ENCODE data around the gene ZNF383.

Gene ZNF383

GRCh38 chr19:37218592-37218935 is 550 bp downstream of the ZNF383 start:
- Histone ChIP-seq H2BK120ac (ENCODE audit: low read depth, low read length) (no peak overlapping the region), H2BK12ac (ENCODE audit: low read length in 2 of 2) (no peak overlapping the region), H3K23ac (ENCODE audit: low read length in 2 of 2) (no peak overlapping the region), H3K4me2 (ENCODE audit: low read length, poor library complexity, severe bottlenecking) (peak overlapping the region; percentile 60), H2AFZ (ENCODE audit: low read depth, low read length) (peak overlapping the region; percentile 72), H3K4me3 (ENCODE audit: insufficient read depth in 1 of 2, low read depth in 1 of 2, low read length in 2 of 2) (peak overlapping the region; percentile 83 to 97), H3K4me1 (ENCODE audit: control insufficient read depth, insufficient read depth, low read depth, low read length) (peaks cover 4% of the 10 kb centered on the region), H2BK15ac (ENCODE audit: low read depth, poor library complexity, severe bottlenecking) (no peak overlapping the region), H2AK5ac (ENCODE audit: low read length, severe bottlenecking) (peak overlapping the region; percentile 29), H3K79me1 (replicated peaks; ENCODE audit: low read length, poor library complexity, severe bottlenecking) (peaks cover 14% of the 10 kb centered on the region), H2BK5ac (ENCODE audit: low read depth, low read length, poor library complexity, severe bottlenecking) (no peak overlapping the region), H3K36me3 (ENCODE audit: control insufficient read depth in 1 of 2, insufficient read depth in 2 of 2, low read depth in 1 of 2, low read length in 2 of 2) (peaks cover 19 to 34% of the 10 kb centered on the region in 2 experiments), H4K91ac (ENCODE audit: low read length) (no peak overlapping the region), H4K8ac (ENCODE audit: low read length) (peak overlapping the region; percentile 52), H3K9ac (ENCODE audit: low read length) (peak overlapping the region; percentile 95), H3K4ac (ENCODE audit: low read depth in 1 of 2, low read length in 2 of 2) (peak overlapping the region in 1 of 2 experiments; percentile 84), H3K18ac (ENCODE audit: low read depth in 1 of 2, low read length in 2 of 2) (peak overlapping the region; percentile 86 to 93), H3K27ac (ENCODE audit: low read length, poor library complexity, severe bottlenecking) (no peak overlapping the region), H3K27me3 (ENCODE audit: control insufficient read depth in 1 of 2, insufficient read depth in 1 of 2, low read length in 2 of 2) (no peaks in the 10 kb centered on the region), H3K14ac (ENCODE audit: low read length in 2 of 2) (peak overlapping the region in 1 of 2 experiments; percentile 85), H3K9me3 (ENCODE audit: control insufficient read depth, low read length) (peaks cover 30% of the 10 kb centered on the region)
- peak; percentile 82 for DNase-seq
- WGBS: 48% methylated on average over 6 of the region's 6 CpGs

- H3K27ac ChIP-seq (ENCODE audit: low read length, poor library complexity, severe bottlenecking): no peak overlapping the region
- peaks cover 46% of the 10 kb centered on the region for H3K9me3 ChIP-seq (ENCODE audit: control insufficient read depth, low read length)
- H4K91ac ChIP-seq (ENCODE audit: low read length): no peak overlapping the region
- no peak overlapping the region for H3K14ac ChIP-seq (ENCODE audit: low read length in 2 of 2)
- H2BK15ac ChIP-seq (ENCODE audit: low read depth, poor library complexity, severe bottlenecking): no peak overlapping the region
- H2BK12ac ChIP-seq (ENCODE audit: low read length in 2 of 2): no peak overlapping the region
- no peak overlapping the region for H3K18ac ChIP-seq (ENCODE audit: low read depth in 1 of 2, low read length in 2 of 2)
- H2BK120ac ChIP-seq (ENCODE audit: low read depth, low read length): no peak overlapping the region
- peaks cover 4% of the 10 kb centered on the region for H3K4me1 ChIP-seq (ENCODE audit: control insufficient read depth, insufficient read depth, low read depth, low read length)
- no peak for DNase-seq
- H3K4me2 ChIP-seq (ENCODE audit: low read length, poor library complexity, severe bottlenecking): no peak overlapping the region
- H2BK5ac ChIP-seq (ENCODE audit: low read depth, low read length, poor library complexity, severe bottlenecking): no peak overlapping the region
- H3K27me3 ChIP-seq (ENCODE audit: control insufficient read depth in 1 of 2, insufficient read depth in 1 of 2, low read length in 2 of 2): no peaks in the 10 kb centered on the region
- H3K36me3 ChIP-seq (ENCODE audit: control insufficient read depth in 1 of 2, insufficient read depth in 2 of 2, low read depth in 1 of 2, low read length in 2 of 2): peaks cover 25 to 47% of the 10 kb centered on the region in 2 experiments
- no peak overlapping the region for H3K4me3 ChIP-seq (ENCODE audit: insufficient read depth in 1 of 2, low read depth in 1 of 2, low read length in 2 of 2)
- H3K79me1 ChIP-seq (replicated peaks; ENCODE audit: low read length, poor library complexity, severe bottlenecking): peaks cover 16% of the 10 kb centered on the region
- no peak overlapping the region for H3K23ac ChIP-seq (ENCODE audit: low read length in 2 of 2)
- no peak overlapping the region for H4K8ac ChIP-seq (ENCODE audit: low read length)
- H2AFZ ChIP-seq (ENCODE audit: low read depth, low read length): no peak overlapping the region
- H2AK5ac ChIP-seq (ENCODE audit: low read length, severe bottlenecking): no peak overlapping the region
- 100% methylated on average over 1 of the region's 3 CpGs for WGBS
- H3K9ac ChIP-seq (ENCODE audit: low read length): no peak overlapping the region
- H3K4ac ChIP-seq (ENCODE audit: low read depth in 1 of 2, low read length in 2 of 2): no peak overlapping the region
Measured at GRCh38 chr19:37220383-37220782, 2.4 kb downstream of the ZNF383 start.

- no peak overlapping the region for H2BK5ac ChIP-seq (ENCODE audit: low read depth, low read length, poor library complexity, severe bottlenecking)
- no peak for DNase-seq
- H3K14ac ChIP-seq (ENCODE audit: low read length in 2 of 2): no peak overlapping the region
- WGBS: no CpG with 5 or more reads among the region's 2 CpGs
- no peak overlapping the region for H2AK5ac ChIP-seq (ENCODE audit: low read length, severe bottlenecking)
- H4K8ac ChIP-seq (ENCODE audit: low read length): no peak overlapping the region
- H3K79me1 ChIP-seq (replicated peaks; ENCODE audit: low read length, poor library complexity, severe bottlenecking): peaks cover 16% of the 10 kb centered on the region
- H4K91ac ChIP-seq (ENCODE audit: low read length): no peak overlapping the region
- H2BK12ac ChIP-seq (ENCODE audit: low read length in 2 of 2): no peak overlapping the region
- H3K36me3 ChIP-seq (ENCODE audit: control insufficient read depth in 1 of 2, insufficient read depth in 2 of 2, low read depth in 1 of 2, low read length in 2 of 2): peaks cover 25 to 54% of the 10 kb centered on the region in 2 experiments
- no peak overlapping the region for H3K18ac ChIP-seq (ENCODE audit: low read depth in 1 of 2, low read length in 2 of 2)
- H3K9me3 ChIP-seq (ENCODE audit: control insufficient read depth, low read length): peaks cover 54% of the 10 kb centered on the region
- no peaks in the 10 kb centered on the region for H3K27me3 ChIP-seq (ENCODE audit: control insufficient read depth in 1 of 2, insufficient read depth in 1 of 2, low read length in 2 of 2)
- H2BK15ac ChIP-seq (ENCODE audit: low read depth, poor library complexity, severe bottlenecking): no peak overlapping the region
- no peak overlapping the region for H2BK120ac ChIP-seq (ENCODE audit: low read depth, low read length)
- no peak overlapping the region for H2AFZ ChIP-seq (ENCODE audit: low read depth, low read length)
- H3K4me1 ChIP-seq (ENCODE audit: control insufficient read depth, insufficient read depth, low read depth, low read length): peaks cover 4% of the 10 kb centered on the region
- H3K27ac ChIP-seq (ENCODE audit: low read length, poor library complexity, severe bottlenecking): no peak overlapping the region
- no peak overlapping the region for H3K23ac ChIP-seq (ENCODE audit: low read length in 2 of 2)
- H3K9ac ChIP-seq (ENCODE audit: low read length): no peak overlapping the region
- H3K4ac ChIP-seq (ENCODE audit: low read depth in 1 of 2, low read length in 2 of 2): no peak overlapping the region
- no peak overlapping the region for H3K4me2 ChIP-seq (ENCODE audit: low read length, poor library complexity, severe bottlenecking)
- peak overlapping the region in 1 of 2 experiments; percentile 44 for H3K4me3 ChIP-seq (ENCODE audit: insufficient read depth in 1 of 2, low read depth in 1 of 2, low read length in 2 of 2)
Measured at GRCh38 chr19:37221136-37221535, 3.1 kb downstream of the ZNF383 start.

- Histone ChIP-seq H3K36me3 (ENCODE audit: control insufficient read depth in 1 of 2, insufficient read depth in 2 of 2, low read depth in 1 of 2, low read length in 2 of 2) (peaks cover 40 to 80% of the 10 kb centered on the region in 2 experiments), H3K9ac (ENCODE audit: low read length) (no peak overlapping the region), H2BK15ac (ENCODE audit: low read depth, poor library complexity, severe bottlenecking) (no peak overlapping the region), H3K9me3 (ENCODE audit: control insufficient read depth, low read length) (peaks cover 89% of the 10 kb centered on the region), H3K23ac (ENCODE audit: low read length in 2 of 2) (no peak overlapping the region), H4K91ac (ENCODE audit: low read length) (no peak overlapping the region), H4K8ac (ENCODE audit: low read length) (no peak overlapping the region), H2BK5ac (ENCODE audit: low read depth, low read length, poor library complexity, severe bottlenecking) (no peak overlapping the region), H2BK12ac (ENCODE audit: low read length in 2 of 2) (no peak overlapping the region), H3K4ac (ENCODE audit: low read depth in 1 of 2, low read length in 2 of 2) (no peak overlapping the region), H2BK120ac (ENCODE audit: low read depth, low read length) (no peak overlapping the region), H3K4me1 (ENCODE audit: control insufficient read depth, insufficient read depth, low read depth, low read length) (no peaks in the 10 kb centered on the region), H2AFZ (ENCODE audit: low read depth, low read length) (no peak overlapping the region), H3K27me3 (ENCODE audit: control insufficient read depth in 1 of 2, insufficient read depth in 1 of 2, low read length in 2 of 2) (no peaks in the 10 kb centered on the region), H2AK5ac (ENCODE audit: low read length, severe bottlenecking) (no peak overlapping the region), H3K79me1 (replicated peaks; ENCODE audit: low read length, poor library complexity, severe bottlenecking) (peaks cover 17% of the 10 kb centered on the region), H3K4me3 (ENCODE audit: insufficient read depth in 1 of 2, low read depth in 1 of 2, low read length in 2 of 2) (peak overlapping the region in 1 of 2 experiments; percentile 25), H3K14ac (ENCODE audit: low read length in 2 of 2) (no peak overlapping the region), H3K18ac (ENCODE audit: low read depth in 1 of 2, low read length in 2 of 2) (no peak overlapping the region), H3K27ac (ENCODE audit: low read length, poor library complexity, severe bottlenecking) (no peak overlapping the region), H3K4me2 (ENCODE audit: low read length, poor library complexity, severe bottlenecking) (no peak overlapping the region)
- 100% methylated on average over 2 of the region's 2 CpGs for WGBS
- no peak for DNase-seq
Measured at GRCh38 chr19:37226248-37226647, 8.2 kb downstream of the ZNF383 start.
